GM19467 (cell line): Measurements from ENCODE around the gene ARHGAP1.
"Not testable (repeated sequence)": the region's sequence is repeated elsewhere in the genome, so short reads cannot be mapped to it uniquely, and the experiment has no call there.

Experiments used
- ATAC-seq: cut with Tn5 transposase; IDR thresholded peaks from one replicate; pipeline ENCODE4 v1.9.1; 2021; ENCODE audit warnings: mild to moderate bottlenecking, moderate library complexity; ENCODE audit not compliant: unreplicated experiment

The ARHGAP1 gene

DNA sequence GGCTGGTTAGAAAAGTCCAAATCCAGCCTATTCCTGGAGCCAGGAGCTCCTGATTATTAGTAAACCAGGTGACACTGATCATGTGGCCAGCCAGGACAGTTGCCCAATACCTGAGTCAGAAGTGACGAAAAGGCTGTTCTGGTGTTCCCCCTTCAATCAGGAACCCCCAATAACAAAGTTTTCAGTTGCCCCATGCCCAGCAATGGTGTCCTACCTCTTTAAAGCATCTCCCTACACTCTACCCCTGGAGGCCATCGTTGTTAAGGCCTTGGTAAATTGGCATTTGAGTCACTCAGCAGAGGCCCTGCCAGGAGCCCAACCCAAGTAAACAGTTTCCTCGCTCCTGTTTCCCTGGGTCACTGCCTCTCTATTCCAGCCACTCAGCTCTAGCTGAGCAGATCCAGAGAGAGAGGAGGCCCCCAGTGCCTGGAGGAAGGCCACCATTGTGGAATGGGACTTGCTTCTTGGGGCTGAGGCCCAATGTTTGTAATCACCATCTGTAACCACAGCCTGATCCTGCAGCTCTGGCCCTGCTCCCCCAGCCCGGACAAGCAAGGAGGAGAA lies 25.0 kb downstream of the ARHGAP1 start:
- no peak for ATAC-seq

DNA sequence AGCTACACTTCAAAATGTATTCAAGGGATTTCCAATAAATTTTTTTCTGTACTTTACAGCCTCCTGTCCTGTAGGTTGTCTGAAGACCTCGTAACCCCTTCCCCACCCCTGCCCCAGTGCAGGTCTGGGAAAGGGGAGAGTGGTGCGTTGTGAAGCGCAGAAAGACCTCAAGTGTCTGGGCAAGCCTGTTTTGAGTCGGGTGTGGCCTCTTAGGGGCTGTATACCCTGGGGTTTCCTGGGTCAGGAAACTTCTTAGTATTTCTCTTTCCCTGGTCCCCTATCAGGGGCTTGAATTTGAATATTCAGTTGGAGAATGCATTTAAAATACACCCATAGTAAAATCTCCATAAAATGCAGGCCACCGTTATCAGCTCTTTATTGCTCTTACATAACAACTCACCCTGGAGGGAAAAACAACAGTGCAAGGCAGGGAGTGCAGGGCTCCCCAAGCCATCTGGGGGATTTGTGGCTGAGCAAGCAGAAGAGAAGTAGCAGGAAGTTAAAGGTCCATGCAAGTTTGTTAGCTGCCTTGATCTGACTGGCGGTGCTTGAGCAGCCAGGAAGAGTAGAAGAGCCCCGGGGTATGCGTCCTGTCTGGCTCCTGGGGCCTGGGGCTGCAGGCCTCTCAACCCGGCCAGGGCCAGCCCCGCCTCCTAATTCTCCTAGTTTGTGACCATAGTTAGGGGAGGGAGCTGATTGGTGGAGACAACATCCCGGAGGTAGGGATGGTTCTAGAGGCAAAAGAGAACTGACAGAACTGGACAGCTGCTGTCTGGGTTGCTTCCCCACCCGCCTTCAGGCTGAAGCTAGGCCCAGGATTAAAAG lies 25.7 kb downstream of the ARHGAP1 start:
- no peak for ATAC-seq

DNA sequence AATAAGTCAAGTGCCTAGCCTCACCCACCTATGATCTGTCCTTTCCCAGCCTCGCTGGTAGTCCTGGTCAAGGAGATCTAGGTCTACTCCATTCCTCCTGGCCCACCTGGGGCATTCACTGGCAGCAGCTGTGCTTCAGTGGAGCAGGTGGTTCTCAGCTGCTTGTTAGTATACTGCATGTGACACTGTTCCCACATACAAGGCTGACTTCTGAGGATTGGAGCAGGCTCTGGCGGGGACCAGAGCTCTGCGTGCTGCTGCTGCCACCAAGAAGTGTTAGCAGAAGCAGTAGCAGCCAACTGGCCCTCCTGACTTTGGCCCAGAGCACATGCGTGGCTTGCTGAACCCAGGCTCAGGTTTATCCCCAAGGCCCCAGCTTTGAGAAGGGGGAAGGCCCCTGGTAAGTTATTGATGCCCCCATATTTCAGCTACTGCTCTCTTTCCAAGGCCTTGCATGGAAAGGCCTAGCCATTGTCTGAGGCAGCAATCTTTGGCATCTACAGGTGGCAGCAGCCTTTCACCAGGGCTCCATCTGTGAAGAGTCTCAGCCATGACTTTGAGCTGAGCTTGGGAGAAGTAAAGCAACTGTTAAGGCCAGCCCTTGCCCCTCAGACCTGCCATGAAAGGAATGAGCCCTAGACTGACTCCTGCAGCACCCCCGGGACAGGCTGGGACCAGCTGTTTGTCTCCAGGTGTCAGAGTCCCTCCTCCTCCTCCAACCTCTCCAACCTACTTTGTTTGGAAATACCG lies 26.5 kb downstream of the ARHGAP1 start:
- ATAC-seq = no peak

DNA sequence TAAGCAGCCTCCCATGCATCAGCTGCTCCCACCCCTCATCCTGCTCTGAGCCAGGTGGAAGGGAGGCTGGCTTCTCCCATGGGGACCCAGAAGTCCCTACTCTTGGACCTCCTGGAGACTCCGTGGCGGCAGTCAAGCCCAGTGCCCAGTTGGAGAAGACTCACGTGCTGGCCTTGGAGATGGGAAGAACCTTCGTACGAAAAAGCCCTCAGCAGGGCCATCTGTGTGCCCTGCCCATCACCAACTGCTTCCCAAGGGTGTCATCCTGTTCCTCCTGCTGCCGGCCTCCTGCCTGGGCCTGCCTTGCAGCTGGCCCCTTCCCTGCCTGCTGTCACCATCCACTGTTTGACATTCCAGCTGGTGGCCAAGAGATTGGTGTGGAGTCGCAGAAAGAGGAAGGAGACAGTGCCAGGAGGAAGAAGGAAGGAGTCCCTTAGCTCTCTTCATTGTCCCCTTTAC lies 28.0 kb downstream of the ARHGAP1 start:
- no peak for ATAC-seq

DNA sequence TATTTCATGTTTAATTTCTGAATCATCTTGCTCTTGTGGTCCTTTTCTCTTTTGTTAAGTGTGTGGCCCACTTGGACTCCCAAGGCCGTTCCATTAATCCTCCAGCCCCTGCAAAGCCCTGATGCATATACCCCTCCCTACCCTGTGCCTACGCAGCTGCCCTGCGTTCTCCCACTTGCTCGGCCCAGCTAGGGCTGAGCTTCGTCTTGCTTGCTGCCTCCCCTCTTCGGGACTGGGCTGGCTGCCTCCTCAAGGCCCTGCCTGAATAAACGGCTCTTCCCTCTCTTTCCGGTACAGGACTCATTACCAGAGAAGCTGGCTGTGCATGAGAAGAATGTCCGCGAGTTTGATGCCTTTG lies 28.5 kb downstream of the ARHGAP1 start:
- ATAC-seq = no peak

DNA sequence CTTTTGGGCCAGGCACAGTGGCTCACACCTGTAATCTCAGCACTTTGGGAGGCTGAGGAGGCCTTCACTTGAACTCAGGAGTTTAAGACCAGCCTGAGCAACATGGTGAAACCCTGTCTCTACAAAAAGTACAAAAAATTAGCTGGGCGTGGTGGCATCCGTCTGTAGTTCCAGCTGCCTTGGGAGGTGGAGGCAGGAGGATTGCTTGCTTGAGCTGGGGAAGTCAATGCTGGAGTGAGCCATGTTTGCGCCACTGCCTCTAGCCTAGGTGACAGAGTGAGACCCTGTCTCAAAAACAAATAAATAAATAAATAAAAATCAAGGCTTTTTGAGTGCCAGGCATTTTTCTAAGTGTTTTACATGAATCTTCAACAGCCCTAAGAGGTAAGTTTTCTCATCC lies 29.9 kb downstream of the ARHGAP1 start:
- not testable (repeated sequence) for ATAC-seq

DNA sequence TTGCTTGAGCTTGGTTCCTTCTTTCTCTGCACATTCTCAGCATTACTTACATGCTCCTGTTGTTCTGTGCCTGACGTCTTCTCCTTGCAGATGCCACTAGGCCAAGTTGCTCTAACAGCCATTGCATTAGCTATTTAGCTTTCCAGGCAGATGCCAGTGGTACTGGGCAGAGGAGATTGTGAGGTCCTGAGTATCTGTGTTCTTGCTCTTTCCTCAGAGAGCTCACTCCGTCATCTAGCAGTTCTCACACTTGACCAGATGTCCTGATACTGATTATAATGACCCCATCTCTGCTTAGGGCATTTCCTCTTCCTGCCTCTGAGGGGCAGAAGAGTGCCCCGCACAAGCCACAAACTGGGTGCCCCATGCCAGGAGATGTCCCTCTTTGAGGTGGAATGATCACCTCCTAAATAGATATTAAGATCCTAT lies 30.7 kb downstream of the ARHGAP1 start:
- no peak for ATAC-seq

DNA sequence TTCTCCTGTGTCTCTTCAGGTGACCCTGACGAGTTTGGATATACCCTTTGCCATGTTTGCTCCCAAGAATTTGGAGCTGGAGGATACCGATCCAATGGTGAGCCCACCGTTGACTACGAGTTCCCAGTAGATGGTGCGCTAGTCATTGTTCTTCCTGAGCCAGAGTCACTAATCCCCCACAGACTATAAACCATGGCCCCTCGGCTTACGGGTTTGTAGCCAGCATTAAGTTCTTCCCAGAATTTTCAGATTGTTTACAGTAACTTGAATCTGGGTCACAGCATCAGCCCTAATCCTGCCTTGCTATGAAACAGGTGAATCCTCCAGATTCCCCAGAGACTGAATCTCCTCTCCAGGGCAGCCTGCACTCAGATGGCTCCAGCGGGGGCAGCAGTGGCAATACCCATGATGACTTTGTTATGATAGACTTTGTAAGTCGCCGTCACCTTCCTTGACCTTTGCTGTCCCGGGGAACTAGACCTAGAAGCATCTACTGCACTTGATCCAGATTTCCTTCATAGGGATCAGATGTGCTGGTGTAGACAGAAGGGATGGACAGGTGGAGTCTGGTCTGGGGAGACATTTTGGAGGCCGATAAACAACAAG lies 31.8 kb downstream of the ARHGAP1 start:
- ATAC-seq = no peak

DNA sequence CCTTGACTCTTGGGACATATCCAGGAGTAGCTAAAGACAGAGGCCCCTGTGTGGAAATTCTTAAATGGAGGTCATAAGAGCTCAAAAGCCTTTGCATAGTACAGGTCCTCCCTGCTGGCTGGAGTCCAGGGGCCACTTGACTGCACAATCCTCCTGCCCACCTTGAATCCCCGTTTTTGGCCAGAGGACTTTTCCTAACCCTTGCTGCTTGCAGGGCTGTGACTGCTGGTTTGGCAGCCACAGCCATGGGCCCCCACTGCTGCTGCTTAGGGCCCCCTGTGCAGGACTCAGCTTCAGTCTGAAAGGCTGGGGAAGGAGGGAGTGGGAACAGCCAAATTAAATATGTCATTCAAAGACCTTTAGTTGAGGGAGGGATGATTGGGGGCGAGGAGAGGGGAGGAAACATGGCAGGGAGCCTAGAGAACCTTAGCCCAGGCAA lies 33.4 kb downstream of the ARHGAP1 start:
- no peak for ATAC-seq

DNA sequence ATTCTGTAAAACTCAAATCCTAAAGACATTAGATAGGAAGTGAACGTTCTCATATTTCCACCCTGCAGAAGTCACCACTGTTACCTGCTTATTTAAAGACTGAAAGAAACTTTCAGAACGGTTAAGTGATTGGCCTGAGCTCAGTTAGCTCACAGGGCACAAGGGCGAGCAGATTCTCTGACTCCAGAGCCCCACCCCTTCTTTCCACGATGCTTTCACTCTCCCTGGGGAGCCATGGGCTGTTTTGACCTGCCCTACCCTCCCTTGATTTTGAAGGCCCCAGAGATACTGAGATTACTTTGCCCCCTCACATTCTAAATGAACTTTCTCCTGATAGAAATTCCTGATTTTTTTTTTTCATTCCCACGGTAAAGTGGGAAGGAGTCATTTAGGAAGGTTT lies 33.9 kb downstream of the ARHGAP1 start:
- ATAC-seq = no peak

DNA sequence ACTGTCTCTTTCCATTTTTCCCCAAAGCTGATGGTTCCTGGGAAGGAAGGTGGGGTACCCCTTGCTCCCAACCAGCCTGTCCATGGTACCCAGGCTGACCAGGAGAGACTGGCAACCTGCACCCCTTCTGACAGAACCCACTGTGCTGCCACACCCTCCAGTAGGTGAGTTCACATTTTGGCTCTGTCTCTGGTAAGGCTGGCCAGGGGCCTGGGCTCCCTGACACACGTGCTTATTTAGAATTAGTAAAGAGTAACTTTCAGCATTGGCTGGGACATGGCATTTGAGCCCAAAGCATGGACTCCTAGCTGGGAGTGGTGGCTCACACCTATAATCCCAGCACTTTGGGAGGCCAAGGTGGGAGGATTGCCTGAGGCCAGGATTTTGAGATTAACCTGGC lies 35.1 kb downstream of the ARHGAP1 start:
- ATAC-seq = no peak

DNA sequence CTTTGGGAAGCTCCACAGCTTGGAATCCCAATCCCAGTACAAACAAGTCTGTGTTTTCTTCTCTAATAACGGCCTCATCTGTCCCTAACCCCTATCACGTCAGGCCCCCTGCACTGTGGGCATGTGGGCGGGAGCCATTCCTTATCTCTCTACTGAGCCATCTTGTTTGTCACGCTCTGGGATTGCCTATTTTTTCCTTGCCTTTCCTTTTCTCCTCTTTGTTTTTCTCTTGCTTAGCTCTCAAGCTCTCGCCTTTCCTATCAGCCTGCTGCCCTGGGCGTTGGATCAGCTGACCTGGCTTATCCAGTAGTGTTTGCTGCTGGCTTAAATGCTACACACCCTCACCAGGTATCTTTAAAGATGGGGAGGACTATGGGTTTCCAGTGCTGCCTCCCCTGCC lies 35.8 kb downstream of the ARHGAP1 start:
- ATAC-seq = no peak

DNA sequence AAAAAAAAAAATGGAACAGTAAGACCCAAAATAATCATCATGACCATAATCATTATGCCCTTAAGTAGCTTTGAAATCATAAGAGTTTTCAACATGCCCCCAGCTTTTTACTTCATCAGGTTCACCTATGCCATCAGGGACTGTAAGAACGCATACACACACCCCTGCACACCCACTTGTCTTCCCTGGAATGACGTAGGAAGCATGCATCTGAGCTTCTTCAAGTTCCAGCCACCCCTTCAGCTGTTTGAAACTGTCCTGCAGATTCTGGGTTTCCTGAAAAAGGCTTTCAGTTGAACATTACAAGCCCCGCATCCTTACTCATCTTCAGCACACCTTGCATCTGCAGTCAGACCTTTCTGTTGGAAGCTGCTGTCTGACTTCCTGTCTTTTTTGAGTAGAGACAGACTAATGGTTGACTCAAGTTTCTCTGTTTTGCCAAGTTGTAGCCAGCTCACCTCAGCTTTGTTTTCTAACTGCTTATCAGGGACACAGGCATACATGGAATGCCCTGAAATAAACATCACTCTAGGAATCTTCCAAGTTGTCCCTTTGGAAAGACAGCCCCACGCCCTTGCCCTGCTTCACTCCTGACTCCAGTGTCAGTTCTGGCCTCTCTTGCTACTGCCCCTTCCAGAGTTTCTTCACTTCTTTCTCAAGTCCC lies 37.0 kb downstream of the ARHGAP1 start:
- ATAC-seq = no peak

DNA sequence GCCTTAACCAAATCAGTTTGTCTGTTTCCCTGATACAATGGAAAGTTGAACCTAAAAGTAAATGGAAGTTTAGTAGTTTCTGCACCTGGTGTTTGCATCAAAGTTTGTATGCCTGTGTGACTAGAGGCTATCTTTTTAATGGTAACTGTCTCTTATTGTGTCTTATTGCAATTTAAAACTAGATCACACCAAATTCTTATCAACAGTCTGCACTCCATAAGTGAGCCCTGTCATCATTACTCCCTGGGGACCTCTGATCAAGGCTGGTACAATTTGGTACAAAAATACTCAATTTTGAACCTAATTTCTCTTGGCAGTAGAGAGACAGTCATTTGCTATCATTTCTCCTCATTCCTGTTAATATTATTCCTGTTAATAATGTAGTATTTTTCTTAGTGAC lies 38.1 kb downstream of the ARHGAP1 start:
- no peak for ATAC-seq

DNA sequence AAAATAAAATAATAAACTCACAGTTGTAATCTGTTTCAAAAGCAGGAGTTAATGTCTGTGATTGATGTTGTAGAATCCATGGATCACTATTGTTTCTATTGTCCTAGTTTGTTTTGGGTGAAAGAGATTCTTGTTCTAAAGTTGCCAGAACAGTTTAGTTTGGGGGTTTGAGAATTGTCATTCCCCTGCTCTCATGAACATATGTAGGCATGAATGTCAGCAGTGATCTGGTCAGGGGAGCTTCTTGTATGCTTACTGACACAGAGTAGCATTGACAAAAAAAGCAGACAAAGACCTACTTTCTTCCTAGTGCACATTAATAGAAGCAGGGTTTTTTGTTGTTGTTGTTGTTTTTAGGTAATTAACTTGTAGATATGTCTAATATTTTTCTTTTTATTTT lies 38.6 kb downstream of the ARHGAP1 start:
- ATAC-seq = no peak

DNA sequence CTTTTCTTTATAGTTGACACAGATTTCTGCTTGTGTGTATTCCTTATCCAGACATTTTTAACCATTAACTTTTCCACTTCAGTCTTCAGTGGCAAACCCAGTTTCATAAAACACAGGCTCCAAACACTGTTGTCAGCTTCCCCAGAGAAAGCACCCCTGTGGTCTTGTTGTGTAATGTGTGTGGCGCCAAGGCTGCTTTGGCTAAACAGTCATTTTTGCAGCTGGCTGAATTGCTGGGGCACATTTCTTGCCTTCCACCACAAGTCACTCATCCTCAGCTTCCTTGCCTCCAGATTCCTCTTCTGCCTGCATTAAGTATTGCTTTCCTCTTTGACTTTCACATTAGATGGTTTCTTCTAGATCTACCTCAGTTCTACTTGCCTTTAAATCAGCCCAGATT lies 40.5 kb downstream of the ARHGAP1 start:
- ATAC-seq = no peak

DNA sequence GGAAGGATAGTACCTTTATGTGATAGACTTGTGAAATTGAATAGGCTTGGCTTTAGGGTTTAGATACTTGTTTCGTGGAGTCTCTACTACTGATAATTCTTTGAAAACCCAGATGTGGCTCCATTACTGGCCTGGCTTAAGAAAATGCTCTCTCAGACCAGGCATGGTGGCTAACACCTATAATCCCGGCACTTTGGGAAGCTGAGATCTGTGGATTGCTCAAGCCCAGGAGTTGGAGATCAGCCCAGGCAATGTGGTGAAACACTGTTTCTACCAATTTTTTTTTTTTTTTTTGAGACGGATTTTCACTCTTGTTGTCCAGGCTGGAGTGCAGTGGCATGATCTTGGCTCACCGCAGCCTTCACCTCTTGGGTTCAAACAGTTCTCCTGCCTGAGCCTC lies 42.2 kb downstream of the ARHGAP1 start:
- ATAC-seq = no peak

DNA sequence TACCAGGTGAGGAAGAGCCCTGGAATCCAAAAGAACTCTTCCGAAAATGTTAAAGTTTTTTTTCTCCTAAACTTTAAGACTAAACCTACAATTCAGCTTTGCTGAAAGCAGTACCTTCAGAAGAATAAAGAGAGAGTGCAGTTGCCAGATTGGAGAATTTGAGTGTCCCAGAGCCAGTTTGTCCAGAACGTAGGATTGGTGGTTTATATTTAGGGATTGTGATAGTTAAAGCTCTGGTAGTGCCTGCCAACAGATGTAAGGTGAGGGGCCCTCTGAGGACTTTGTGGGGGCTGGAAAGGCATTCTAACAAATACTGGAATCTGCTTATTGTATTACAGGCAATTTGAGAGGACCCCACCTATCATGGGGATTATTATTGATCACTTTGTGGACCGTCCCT lies 43.2 kb downstream of the ARHGAP1 start:
- no peak for ATAC-seq

DNA sequence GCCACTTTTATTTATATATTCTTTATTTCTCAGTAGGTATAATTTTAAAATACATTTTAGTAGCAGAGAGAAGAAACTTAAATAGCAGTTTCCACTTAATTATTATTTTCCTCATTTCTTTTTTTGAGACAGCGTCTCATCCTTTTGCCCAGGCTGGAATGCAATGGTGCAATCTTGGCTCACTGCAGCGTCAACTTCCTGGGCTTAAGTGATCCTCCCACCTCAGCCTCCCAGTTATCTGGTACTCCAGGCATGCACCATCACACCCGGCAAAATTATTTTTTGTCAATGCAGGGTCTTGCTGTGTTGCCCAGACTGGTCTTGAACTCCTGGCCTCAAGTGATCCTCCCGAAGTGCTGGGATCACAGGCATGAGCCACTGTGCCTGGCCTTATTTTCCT lies 44.8 kb downstream of the ARHGAP1 start:
- ATAC-seq = no peak

DNA sequence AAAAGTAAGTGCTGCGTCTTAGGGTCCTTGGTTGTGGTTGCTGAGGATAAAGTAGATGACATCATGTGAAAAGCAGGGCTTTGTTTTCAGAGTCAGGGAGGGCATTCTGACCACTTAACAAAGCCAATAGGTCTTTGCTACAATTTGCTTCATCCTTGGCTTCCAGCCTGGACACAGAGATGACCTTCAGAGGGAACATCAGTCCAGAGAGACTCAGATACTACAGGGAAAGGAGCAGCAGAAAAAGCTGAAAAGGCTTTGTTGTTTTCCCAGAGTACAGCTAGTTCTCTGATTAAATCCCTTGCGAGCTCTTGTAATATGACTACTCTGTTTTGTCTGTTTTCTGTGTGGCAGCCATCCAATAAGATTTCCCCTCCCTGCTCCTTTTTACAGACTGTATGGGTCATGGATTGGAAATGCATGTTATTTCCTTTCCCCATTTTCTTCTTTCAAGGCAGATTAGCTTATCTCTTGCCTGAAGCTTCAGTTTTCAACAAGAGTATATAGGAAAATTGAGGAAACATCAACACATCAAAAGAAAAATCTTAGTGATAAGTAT lies 51.2 kb downstream of the ARHGAP1 start:
- no peak for ATAC-seq

DNA sequence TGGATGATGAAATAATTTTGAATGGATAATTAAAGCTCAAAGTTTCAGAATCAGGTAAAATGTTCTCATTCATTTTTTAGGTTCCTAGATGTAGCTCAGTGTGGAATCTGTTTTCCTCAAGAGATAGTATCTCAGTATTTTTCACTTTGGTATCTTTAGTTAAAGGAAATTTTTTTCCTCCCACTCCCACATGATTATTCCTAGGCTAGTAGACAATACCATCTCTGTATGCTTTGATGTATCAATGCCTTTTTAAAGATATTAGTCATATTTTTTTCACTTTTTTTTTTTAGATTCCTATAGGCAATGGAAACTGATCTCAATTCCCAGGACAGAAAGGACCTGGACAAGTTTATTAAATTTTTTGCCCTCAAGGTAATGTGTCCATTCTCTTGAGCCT lies 56.4 kb downstream of the ARHGAP1 start:
- ATAC-seq = no peak
